HG03064 (cell line): ENCODE measurements around the gene NFIC.
"Not testable (repeated sequence)": the region's sequence is repeated elsewhere in the genome, so short reads cannot be mapped to it uniquely, and the experiment has no call there.

ENCODE experiments used
- ATAC-seq: cut with Tn5 transposase; IDR thresholded peaks from one replicate; pipeline ENCODE4 v1.9.1; 2021; ENCODE audit warnings: low read depth; ENCODE audit not compliant: unreplicated experiment

Gene NFIC

GRCh38 chr19:3336680-3337523, 29.5 kb upstream of the NFIC start:
- no peak for ATAC-seq

DNA sequence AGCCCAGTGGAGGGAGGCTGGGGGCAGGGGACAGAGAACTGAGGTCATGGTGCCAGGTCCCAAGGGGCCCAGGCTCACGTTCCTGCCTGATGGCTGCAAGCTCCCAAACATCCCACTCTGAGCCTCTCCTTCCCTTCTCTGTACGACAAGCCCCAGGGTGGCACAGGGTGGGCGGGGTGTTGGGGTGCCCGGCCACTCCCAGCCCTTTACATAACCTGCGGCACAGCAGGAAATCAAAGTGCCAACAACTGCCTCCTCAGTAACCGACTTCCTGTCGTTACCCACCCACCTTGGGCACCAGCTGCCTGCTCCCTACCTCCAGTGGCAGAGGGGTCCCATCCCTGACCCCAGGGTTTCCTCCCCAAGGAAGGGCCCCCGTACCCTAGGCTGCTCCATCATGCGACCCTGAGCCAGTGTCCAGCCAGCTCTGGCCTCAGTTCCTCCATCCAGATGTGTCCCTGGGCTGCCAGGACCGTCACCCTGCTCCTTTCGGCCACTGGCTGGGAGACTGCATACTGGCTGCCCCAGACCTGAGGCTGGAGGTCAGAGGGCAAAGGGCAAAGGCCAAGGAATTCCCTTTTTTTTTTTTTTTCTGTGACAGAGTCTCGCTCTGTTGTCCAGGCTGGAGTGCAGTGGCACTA, 27.7 kb upstream of the NFIC start:
- no peak for ATAC-seq

GRCh38 chr19:3340340-3340739, 26.0 kb upstream of the NFIC start:
- ATAC-seq = no peak

GRCh38 chr19:3342246-3342645, 24.1 kb upstream of the NFIC start:
- ATAC-seq = no peak

GRCh38 chr19:3342962-3343361, 23.4 kb upstream of the NFIC start:
- ATAC-seq = not testable (repeated sequence)

GRCh38 chr19:3343619-3344502, 22.5 kb upstream of the NFIC start:
- no peak for ATAC-seq

DNA sequence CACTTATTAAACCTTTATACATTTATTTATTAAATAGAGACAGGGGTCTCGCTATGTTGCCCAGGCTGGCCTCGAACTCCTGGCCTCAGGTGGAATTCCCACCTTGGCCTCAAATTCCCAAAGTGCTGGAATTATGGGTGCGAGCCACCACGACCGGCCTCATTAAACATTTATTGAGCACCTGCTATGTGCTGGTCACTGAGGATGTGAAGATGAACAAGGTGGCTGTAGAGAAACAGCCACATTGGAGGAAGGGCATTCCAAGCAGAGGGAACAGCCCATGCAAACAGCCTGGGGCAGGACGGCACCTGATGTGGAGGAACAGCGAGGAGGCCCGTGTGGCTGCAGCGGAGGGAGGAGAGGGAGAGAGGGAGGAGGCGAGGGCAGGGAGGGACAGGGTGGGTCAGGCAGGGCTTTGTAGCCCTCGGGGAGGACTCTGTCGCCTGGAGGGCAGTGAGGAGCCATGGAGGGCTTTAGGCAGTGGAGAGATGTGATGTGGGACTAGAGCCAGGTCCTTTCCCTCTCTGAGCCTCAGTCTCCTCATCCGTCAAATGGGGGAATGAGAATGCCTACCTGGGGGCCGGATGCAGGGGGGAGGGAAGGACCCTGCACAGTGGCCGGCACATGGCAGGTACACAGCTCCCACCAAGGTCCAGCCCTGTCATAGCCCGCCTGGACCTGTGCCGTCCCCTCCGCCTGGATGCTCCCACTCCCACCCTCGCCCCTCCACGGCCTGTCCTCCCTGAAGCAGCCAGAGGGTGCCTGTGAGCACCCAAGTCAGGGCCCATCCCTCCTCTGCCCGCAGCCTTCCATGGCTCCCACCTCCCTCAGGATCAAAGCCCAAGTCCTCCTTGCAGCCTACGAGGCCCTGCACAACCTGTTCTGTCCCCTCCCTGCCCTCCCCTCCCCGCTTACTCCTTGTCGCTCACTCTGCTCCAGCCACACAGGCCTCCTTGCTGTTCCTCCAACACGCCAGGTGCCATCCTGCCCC, 21.5 kb upstream of the NFIC start:
- no peak for ATAC-seq

DNA sequence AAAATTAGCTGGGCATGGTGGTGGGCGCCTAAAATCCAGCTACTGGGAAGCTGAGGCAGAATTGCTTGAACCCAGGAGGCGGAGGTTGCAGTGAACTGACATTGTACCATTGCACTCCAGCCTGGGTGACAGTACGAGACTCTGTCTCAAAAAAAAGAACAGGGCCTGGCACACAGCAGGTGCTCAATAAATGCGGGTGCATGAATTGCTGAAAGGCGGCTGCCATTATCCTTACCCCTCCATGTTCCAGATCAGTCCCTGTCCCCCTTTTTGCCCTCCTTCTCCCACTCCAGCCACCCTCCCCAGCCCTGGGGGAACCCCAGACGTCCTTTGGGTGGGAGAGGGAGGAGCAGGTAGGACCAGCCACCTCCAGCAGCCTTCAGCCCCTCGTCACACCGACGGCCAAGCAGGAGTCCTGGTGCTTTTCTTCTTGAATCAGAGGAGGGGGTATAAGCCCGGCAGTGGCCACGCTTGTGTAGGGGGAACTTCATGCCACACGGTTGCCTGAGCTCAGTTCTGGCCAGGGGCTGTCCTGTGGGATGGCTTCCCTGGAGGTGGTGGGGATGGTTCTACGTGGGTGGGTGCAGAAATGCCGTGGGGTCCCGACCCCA, 20.4 kb upstream of the NFIC start:
- no peak for ATAC-seq

- ATAC-seq = no peak
These were observed 19.6 kb upstream of the NFIC start for GRCh38 chr19:3346677-3347353.

DNA sequence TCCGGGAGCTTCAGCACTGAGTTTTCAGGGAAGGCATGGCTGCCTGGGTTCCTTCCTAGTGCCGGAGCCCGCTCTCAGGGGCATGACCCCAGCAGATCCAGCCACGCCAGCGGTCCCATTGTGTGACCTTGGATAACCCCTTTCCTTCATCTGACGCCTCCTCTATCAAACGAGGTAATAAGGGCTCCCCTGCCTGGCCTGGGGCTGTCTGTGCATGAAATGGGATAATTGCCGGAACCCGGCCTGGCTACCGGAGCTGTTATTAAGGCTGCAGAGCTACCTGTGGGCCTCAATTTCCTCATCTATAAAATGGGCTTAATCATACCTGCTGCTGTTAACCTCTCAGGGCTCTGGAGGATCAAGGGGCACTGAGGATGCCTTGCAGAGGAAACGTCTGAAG, 18.3 kb upstream of the NFIC start:
- no peak for ATAC-seq

GRCh38 chr19:3348469-3348868, 17.9 kb upstream of the NFIC start:
- ATAC-seq = not testable (repeated sequence)

GRCh38 chr19:3350014-3350663, 16.2 kb upstream of the NFIC start:
- no peak for ATAC-seq

DNA sequence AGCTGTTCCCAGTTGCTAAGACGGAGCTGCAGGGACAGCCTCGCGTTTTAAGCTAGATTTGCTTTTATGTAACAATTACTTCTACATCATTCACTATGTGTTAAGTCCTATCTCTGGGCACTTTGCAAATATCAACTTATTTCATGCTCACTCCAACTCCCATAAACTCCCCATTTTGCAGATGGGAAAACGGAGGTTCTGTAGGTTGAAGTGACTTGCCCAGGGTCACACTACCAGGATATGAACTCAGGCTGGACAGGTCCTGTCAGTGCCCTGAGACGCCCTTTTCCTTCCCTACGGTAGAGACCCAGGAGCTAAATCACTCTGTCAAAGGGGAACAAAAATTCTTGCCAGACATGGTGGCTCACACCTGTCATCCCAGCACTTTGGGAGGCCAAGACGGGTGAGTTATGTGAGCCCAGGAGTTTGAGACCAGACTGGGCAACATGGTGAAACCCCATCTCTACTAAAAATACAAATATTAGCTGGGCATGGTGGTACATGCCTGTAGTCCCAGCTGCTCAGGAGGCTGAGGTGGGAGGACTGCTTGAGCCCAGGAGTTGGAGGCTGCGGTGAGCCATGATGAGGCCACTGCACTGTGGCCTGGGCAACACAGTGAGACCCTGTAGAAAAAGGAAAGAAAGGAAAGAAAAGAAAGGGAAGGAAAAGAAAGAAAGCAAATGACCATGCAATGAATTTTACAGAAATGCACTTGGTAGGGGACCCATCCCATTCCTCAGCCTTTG, 14.5 kb upstream of the NFIC start:
- no peak for ATAC-seq

- no peak for ATAC-seq
These were observed 12.9 kb upstream of the NFIC start for GRCh38 chr19:3353493-3353892.

- no peak for ATAC-seq
These were observed 9.6 kb upstream of the NFIC start for GRCh38 chr19:3356805-3357204.

- ATAC-seq = no peak
These were observed 9.0 kb upstream of the NFIC start for GRCh38 chr19:3357271-3357991.

- no peak for ATAC-seq
These were observed 8.2 kb upstream of the NFIC start for GRCh38 chr19:3357992-3358688.
